ENCODE data around the gene GCH1.

Gene GCH1

GRCh38 chr14:54857830-54858269 is 44.8 kb downstream of the GCH1 start:
- ChIA-PET CTCF (interaction anchor here (1.1 kb wide), 1 partner anchor 15 kb away, joined by 3 read pairs; no protein-coding TSS in a partner anchor), POLR2A (interaction anchor here (0.9 kb wide), 1 partner anchor 41 kb away, joined by 3 read pairs; no protein-coding TSS in a partner anchor)
- peak; percentile 7 to 53 (median 48) for DNase-seq
- no peaks in the 10 kb centered on the region for H3K9me3 ChIP-seq (ENCODE audit: control extremely low read depth in 1 of 5, control insufficient read depth in 4 of 5, insufficient read depth in 2 of 5, low read depth in 1 of 5, low read length in 4 of 5)
- H3K4me1 ChIP-seq (ENCODE audit: control extremely low read depth in 1 of 4, control insufficient read depth in 4 of 4, insufficient read depth in 4 of 4, low read length in 3 of 4): peaks cover 0 to 22% (median 7%) of the 10 kb centered on the region in 4 experiments
- no peak overlapping the region for H3K27ac ChIP-seq (ENCODE audit: insufficient read depth in 1 of 2, low read depth in 1 of 2, low read length in 2 of 2, poor library complexity in 1 of 2, severe bottlenecking in 2 of 2)
- no peak overlapping the region for H3K4me3 ChIP-seq (ENCODE audit: control insufficient read depth in 1 of 7, extremely low read depth in 1 of 7, insufficient read depth in 4 of 7, low read depth in 2 of 7, low read length in 6 of 7)
- no CpG with 5 or more reads among the region's 1 CpG for WGBS (ENCODE audit: insufficient coverage)
- H3K36me3 ChIP-seq (ENCODE audit: control insufficient read depth in 4 of 4, insufficient read depth in 4 of 4, low read length in 3 of 4): peaks cover 0 to 8% (median 1%) of the 10 kb centered on the region in 4 experiments
- no peaks in the 10 kb centered on the region for H3K27me3 ChIP-seq (replicated peaks in 2 of 5; ENCODE audit: control insufficient read depth in 4 of 5, insufficient read depth in 5 of 5, low read length in 4 of 5)

DNA sequence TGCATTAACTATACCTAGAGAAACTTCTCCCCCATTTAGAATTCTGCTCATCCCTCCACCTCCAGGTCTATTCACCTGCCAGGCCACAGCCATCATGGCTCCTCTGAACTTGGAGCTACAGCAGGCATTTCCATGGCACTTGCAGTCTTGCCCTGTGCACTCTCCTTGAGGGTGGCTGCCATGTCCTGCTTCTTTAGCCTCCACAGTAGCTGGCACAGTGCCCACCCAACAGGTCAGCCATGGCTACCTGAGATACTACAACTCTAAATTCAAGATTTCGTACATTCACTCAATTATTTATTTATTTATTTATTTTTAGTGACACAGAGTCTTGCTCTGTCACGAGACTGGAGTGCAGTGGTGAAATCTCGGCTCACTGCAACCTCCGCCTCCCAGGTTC is 46.5 kb downstream of the GCH1 start:
- Histone ChIP-seq H3K27me3 (replicated peaks in 2 of 5; ENCODE audit: control insufficient read depth in 4 of 5, insufficient read depth in 5 of 5, low read length in 4 of 5) (no peaks in the 10 kb centered on the region), H3K27ac (ENCODE audit: insufficient read depth in 1 of 2, low read depth in 1 of 2, low read length in 2 of 2, poor library complexity in 1 of 2, severe bottlenecking in 2 of 2) (no peak overlapping the region), H3K9me3 (ENCODE audit: control extremely low read depth in 1 of 5, control insufficient read depth in 4 of 5, insufficient read depth in 2 of 5, low read depth in 1 of 5, low read length in 4 of 5) (no peaks in the 10 kb centered on the region), H3K36me3 (ENCODE audit: control insufficient read depth in 4 of 4, insufficient read depth in 4 of 4, low read length in 3 of 4) (peaks cover 0 to 8% (median 1%) of the 10 kb centered on the region in 4 experiments), H3K4me1 (ENCODE audit: control extremely low read depth in 1 of 4, control insufficient read depth in 4 of 4, insufficient read depth in 4 of 4, low read length in 3 of 4) (peaks cover 0 to 22% (median 7%) of the 10 kb centered on the region in 4 experiments), H3K4me3 (ENCODE audit: control insufficient read depth in 1 of 7, extremely low read depth in 1 of 7, insufficient read depth in 4 of 7, low read depth in 2 of 7, low read length in 6 of 7) (no peak overlapping the region)
- POLR2A ChIA-PET: interaction anchor here (0.6 kb wide), 1 partner anchor 307 kb away, joined by 5 read pairs; no protein-coding TSS in a partner anchor
- DNase-seq: no peak
- 100% methylated on average over 3 of the region's 4 CpGs for WGBS (ENCODE audit: insufficient coverage)
- CTCF ChIA-PET: no interaction called here

DNA sequence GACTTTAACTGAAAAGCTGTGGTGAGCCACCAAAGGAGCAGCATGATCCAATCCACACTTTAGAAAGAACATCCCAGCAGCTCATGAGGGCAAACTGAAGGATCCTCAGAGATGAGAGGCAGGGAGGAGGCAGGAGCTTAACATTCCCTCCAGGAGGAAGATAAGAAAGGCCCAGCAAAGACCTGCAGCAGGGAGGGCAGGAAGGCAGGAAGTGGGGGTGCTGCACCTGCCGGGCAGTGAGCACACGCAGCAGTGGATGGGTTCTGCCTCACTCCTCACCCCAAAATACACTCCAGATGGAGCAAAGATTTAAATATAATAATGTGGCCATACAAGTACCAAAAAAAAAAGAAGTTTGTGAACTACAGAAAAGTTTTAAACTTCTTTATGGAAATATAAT is 48.4 kb downstream of the GCH1 start:
- Histone ChIP-seq H3K27me3 (replicated peaks in 2 of 5; ENCODE audit: control insufficient read depth in 4 of 5, insufficient read depth in 5 of 5, low read length in 4 of 5) (no peaks in the 10 kb centered on the region), H3K36me3 (ENCODE audit: control insufficient read depth in 4 of 4, insufficient read depth in 4 of 4, low read length in 3 of 4) (peaks cover 0 to 5% (median 0%) of the 10 kb centered on the region in 4 experiments), H3K9me3 (ENCODE audit: control extremely low read depth in 1 of 5, control insufficient read depth in 4 of 5, insufficient read depth in 2 of 5, low read depth in 1 of 5, low read length in 4 of 5) (no peaks in the 10 kb centered on the region), H3K27ac (ENCODE audit: insufficient read depth in 1 of 2, low read depth in 1 of 2, low read length in 2 of 2, poor library complexity in 1 of 2, severe bottlenecking in 2 of 2) (no peak overlapping the region), H3K4me3 (ENCODE audit: control insufficient read depth in 1 of 7, extremely low read depth in 1 of 7, insufficient read depth in 4 of 7, low read depth in 2 of 7, low read length in 6 of 7) (no peak overlapping the region), H3K4me1 (ENCODE audit: control extremely low read depth in 1 of 4, control insufficient read depth in 4 of 4, insufficient read depth in 4 of 4, low read length in 3 of 4) (peaks cover 0 to 22% (median 7%) of the 10 kb centered on the region in 4 experiments)
- WGBS (ENCODE audit: insufficient coverage): no CpG with 5 or more reads among the region's 2 CpGs
- no peak for DNase-seq
- ChIA-PET POLR2A (interaction anchor here (0.6 kb wide), 1 partner anchor 24 kb away, joined by 3 read pairs; no protein-coding TSS in a partner anchor), CTCF (interaction anchor here (0.7 to 1.9 kb wide), 3 partner anchors 9 to 1191 kb away, joined by 3 to 6 read pairs (median 3); no protein-coding TSS in a partner anchor)

- CTCF ChIA-PET: interaction anchor here (0.7 to 1.9 kb wide), 3 partner anchors 8 to 1192 kb away, joined by 3 to 6 read pairs (median 3); no protein-coding TSS in a partner anchor
- Histone ChIP-seq H3K9me3 (ENCODE audit: control extremely low read depth in 1 of 5, control insufficient read depth in 4 of 5, insufficient read depth in 2 of 5, low read depth in 1 of 5, low read length in 4 of 5) (no peaks in the 10 kb centered on the region), H3K27ac (ENCODE audit: insufficient read depth in 1 of 2, low read depth in 1 of 2, low read length in 2 of 2, poor library complexity in 1 of 2, severe bottlenecking in 2 of 2) (no peak overlapping the region), H3K36me3 (ENCODE audit: control insufficient read depth in 4 of 4, insufficient read depth in 4 of 4, low read length in 3 of 4) (no peaks in the 10 kb centered on the region), H3K4me3 (ENCODE audit: control insufficient read depth in 1 of 7, extremely low read depth in 1 of 7, insufficient read depth in 4 of 7, low read depth in 2 of 7, low read length in 6 of 7) (no peak overlapping the region), H3K4me1 (ENCODE audit: control extremely low read depth in 1 of 4, control insufficient read depth in 4 of 4, insufficient read depth in 4 of 4, low read length in 3 of 4) (peaks cover 0 to 17% (median 7%) of the 10 kb centered on the region in 4 experiments), H3K27me3 (replicated peaks in 2 of 5; ENCODE audit: control insufficient read depth in 4 of 5, insufficient read depth in 5 of 5, low read length in 4 of 5) (no peaks in the 10 kb centered on the region)
- DNase-seq: no peak
- POLR2A ChIA-PET: no interaction called here
- 100% methylated on average over 1 of the region's 3 CpGs for WGBS (ENCODE audit: insufficient coverage)
Observed at GRCh38 chr14:54853339-54853738, 49.3 kb downstream of the GCH1 start.

DNA sequence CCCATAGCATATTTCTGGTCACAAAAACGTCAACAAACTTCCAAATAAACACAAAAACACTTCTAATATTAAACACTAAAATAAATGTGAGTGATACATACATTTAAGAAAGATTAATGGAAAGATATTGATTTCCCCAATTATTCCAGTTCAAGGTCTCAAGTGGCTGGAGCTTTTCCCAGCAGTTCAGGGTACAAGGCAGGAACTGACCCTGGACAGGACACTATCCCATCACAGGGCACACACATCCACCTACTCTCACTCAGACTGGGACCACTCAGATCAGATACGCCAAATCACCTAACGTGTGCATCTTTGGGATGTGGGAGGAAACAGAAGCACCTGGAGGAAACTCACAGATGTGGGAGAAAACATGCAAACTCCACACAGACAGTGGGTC is 50.4 kb downstream of the GCH1 start:
- WGBS (ENCODE audit: insufficient coverage): no CpG with 5 or more reads among the region's 3 CpGs
- no peak for DNase-seq
- H3K4me1 ChIP-seq (ENCODE audit: control extremely low read depth in 1 of 4, control insufficient read depth in 4 of 4, insufficient read depth in 4 of 4, low read length in 3 of 4): peaks cover 0 to 8% (median 5%) of the 10 kb centered on the region in 4 experiments
- H3K36me3 ChIP-seq (ENCODE audit: control insufficient read depth in 4 of 4, insufficient read depth in 4 of 4, low read length in 3 of 4): no peaks in the 10 kb centered on the region
- H3K9me3 ChIP-seq (ENCODE audit: control extremely low read depth in 1 of 5, control insufficient read depth in 4 of 5, insufficient read depth in 2 of 5, low read depth in 1 of 5, low read length in 4 of 5): no peaks in the 10 kb centered on the region
- H3K27ac ChIP-seq (ENCODE audit: insufficient read depth in 1 of 2, low read depth in 1 of 2, low read length in 2 of 2, poor library complexity in 1 of 2, severe bottlenecking in 2 of 2): no peak overlapping the region
- ChIA-PET CTCF (interaction anchor here (1.2 kb wide), 1 partner anchor 10 kb away, joined by 4 read pairs; no protein-coding TSS in a partner anchor), POLR2A (no interaction called here)
- no peaks in the 10 kb centered on the region for H3K27me3 ChIP-seq (replicated peaks in 2 of 5; ENCODE audit: control insufficient read depth in 4 of 5, insufficient read depth in 5 of 5, low read length in 4 of 5)
- no peak overlapping the region for H3K4me3 ChIP-seq (ENCODE audit: control insufficient read depth in 1 of 7, extremely low read depth in 1 of 7, insufficient read depth in 4 of 7, low read depth in 2 of 7, low read length in 6 of 7)

DNA sequence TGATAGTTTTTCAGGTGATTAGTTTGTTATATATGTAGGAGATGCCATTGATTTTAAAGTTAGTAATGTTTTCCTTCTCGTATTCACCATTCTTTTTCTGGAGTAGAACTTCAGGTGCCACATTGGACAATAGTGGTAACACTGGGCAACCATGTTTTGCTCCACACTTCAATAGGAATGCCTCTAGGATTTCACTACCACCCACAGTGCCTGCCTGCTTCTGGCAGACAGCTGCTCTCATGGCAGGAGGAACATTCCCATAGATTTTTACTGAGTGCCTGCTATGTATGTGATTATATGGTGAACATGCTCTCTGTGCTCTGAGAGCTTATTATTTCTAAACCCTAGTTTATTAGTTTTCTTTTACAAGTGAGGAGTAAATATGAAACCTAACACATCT is 53.7 kb downstream of the GCH1 start:
- H3K4me1 ChIP-seq (ENCODE audit: control extremely low read depth in 1 of 4, control insufficient read depth in 4 of 4, insufficient read depth in 4 of 4, low read length in 3 of 4): no peaks in the 10 kb centered on the region
- H3K4me3 ChIP-seq (ENCODE audit: control insufficient read depth in 1 of 7, extremely low read depth in 1 of 7, insufficient read depth in 4 of 7, low read depth in 2 of 7, low read length in 6 of 7): no peak overlapping the region
- ChIA-PET POLR2A (interaction anchor here (0.7 kb wide), 1 partner anchor 177 kb away, joined by 3 read pairs; the partner anchor contains the start of gene WDHD1), CTCF (no interaction called here)
- H3K27ac ChIP-seq (ENCODE audit: insufficient read depth in 1 of 2, low read depth in 1 of 2, low read length in 2 of 2, poor library complexity in 1 of 2, severe bottlenecking in 2 of 2): no peak overlapping the region
- WGBS (ENCODE audit: insufficient coverage): 100% methylated on average over 1 of the region's 1 CpG
- DNase-seq: no peak
- H3K27me3 ChIP-seq (replicated peaks in 2 of 5; ENCODE audit: control insufficient read depth in 4 of 5, insufficient read depth in 5 of 5, low read length in 4 of 5): no peaks in the 10 kb centered on the region
- no peaks in the 10 kb centered on the region for H3K9me3 ChIP-seq (ENCODE audit: control extremely low read depth in 1 of 5, control insufficient read depth in 4 of 5, insufficient read depth in 2 of 5, low read depth in 1 of 5, low read length in 4 of 5)
- peaks cover 0 to 2% (median 0%) of the 10 kb centered on the region in 4 experiments for H3K36me3 ChIP-seq (ENCODE audit: control insufficient read depth in 4 of 4, insufficient read depth in 4 of 4, low read length in 3 of 4)

DNA sequence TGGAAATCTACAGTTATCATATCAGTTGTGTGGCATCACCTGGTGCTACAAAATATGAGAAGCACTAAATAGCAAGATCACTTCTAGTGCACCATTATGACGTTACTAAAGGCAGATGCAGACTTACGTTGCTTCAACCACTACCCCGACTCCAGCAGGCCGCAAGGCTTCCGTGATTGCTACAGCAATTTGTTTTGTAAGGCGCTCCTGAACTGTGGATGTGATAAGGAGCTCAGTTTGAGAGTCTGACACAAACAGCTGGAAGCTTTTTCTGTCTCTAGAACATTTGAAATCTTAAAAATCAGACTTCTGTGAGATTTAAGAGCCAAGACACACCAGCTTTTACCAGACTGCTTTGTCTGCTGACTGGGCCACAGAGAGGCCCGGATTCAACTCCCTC is 57.0 kb downstream of the GCH1 start:
- POLR2A ChIA-PET: no interaction called here
- no peak overlapping the region for H3K4me3 ChIP-seq (ENCODE audit: control insufficient read depth in 1 of 7, extremely low read depth in 1 of 7, insufficient read depth in 4 of 7, low read depth in 2 of 7, low read length in 6 of 7)
- no peak overlapping the region for H3K27ac ChIP-seq (ENCODE audit: insufficient read depth in 1 of 2, low read depth in 1 of 2, low read length in 2 of 2, poor library complexity in 1 of 2, severe bottlenecking in 2 of 2)
- peaks cover 0 to 7% (median 3%) of the 10 kb centered on the region in 4 experiments for H3K36me3 ChIP-seq (ENCODE audit: control insufficient read depth in 4 of 4, insufficient read depth in 4 of 4, low read length in 3 of 4)
- H3K27me3 ChIP-seq (replicated peaks in 2 of 5; ENCODE audit: control insufficient read depth in 4 of 5, insufficient read depth in 5 of 5, low read length in 4 of 5): no peaks in the 10 kb centered on the region
- no peaks in the 10 kb centered on the region for H3K9me3 ChIP-seq (ENCODE audit: control extremely low read depth in 1 of 5, control insufficient read depth in 4 of 5, insufficient read depth in 2 of 5, low read depth in 1 of 5, low read length in 4 of 5)
- DNase-seq: no peak
- no peaks in the 10 kb centered on the region for H3K4me1 ChIP-seq (ENCODE audit: control extremely low read depth in 1 of 4, control insufficient read depth in 4 of 4, insufficient read depth in 4 of 4, low read length in 3 of 4)
- CTCF ChIA-PET: interaction anchor here (2.1 kb wide), 1 partner anchor 9 kb away, joined by 6 read pairs; no protein-coding TSS in a partner anchor
- 98% methylated on average over 5 of the region's 7 CpGs for WGBS (ENCODE audit: insufficient coverage)
